Activated naive CD4-positive, alpha-beta T cell treated with anti-CD3 and anti-CD28 coated beads for 36 hours (primary cell): ENCODE measurements around the gene PEPD. TPM values are rescaled to one million over a fixed set of nuclear protein-coding genes. Genes with fewer than 3 reads are reported as not detected.

Experiments used
- CTCF ChIA-PET: fragments of 350-600 bp; sonication (Branson Sonifier 250); formaldehyde crosslinking; loops from one replicate; lab custom pipeline; 2021; ENCODE audit warnings: antibody characterized with exemption; lab: Charles Lee
- DNase-seq: peaks from one replicate; pipeline ENCODE4 v3.0.0-alpha.2; 2020
- H3K27ac Mint-ChIP-seq: one replicate; pipeline ENCODE4 v1.8.0; 2021; ENCODE audit warnings: mild to moderate bottlenecking, mixed read lengths
- H3K27me3 Mint-ChIP-seq: one replicate; pipeline ENCODE4 v1.8.0; 2021; ENCODE audit warnings: low read depth, mixed read lengths
- H3K36me3 Mint-ChIP-seq: one replicate; pipeline ENCODE4 v1.8.0; 2021; ENCODE audit warnings: low read depth, mixed read lengths
- H3K4me1 Mint-ChIP-seq: one replicate; pipeline ENCODE4 v1.8.0; 2021; ENCODE audit warnings: low read depth, mixed read lengths
- H3K4me3 Mint-ChIP-seq: one replicate; pipeline ENCODE4 v1.8.0; 2021; ENCODE audit warnings: mild to moderate bottlenecking, moderate library complexity, mixed read lengths
- H3K9me3 Mint-ChIP-seq: one replicate; pipeline ENCODE4 v1.8.0; 2021; ENCODE audit warnings: mixed read lengths
- intact Hi-C: fragments of 100-400 bp; cut with micrococcal nuclease; formaldehyde crosslinking; loops from one replicate; pipeline ENCODE4 v1.15.1; 2023
- total RNA-seq, 2 experiments: library from RNA; stranded (reverse); gene quantifications; one replicate each; pipeline ENCODE4 v1.2.3, GENCODE V29; 2021

Gene PEPD
- total RNA-seq, 2 experiments from 2014 or later: 31.9 to 35.8 TPM

DNA sequence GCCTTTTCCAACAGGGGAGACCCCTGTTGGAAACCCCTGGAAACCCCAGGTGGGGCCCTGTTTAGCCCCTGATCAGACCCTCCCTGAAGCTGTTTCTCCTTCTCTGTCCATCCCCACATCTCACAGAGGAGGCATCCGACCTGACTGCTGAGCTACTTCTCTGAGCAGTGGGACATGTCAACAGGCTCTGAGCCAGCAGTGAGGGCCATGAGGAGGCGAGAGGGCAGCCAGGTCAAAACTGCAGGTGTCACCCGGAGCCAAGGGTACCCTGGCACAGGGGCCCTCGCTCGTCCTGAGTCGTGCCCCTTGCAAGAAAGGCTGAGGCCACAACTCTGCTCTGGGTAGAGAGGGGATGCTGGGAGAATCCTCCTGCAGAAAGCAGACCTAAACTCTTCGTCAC, 13.6 kb downstream of the PEPD start:
- H3K36me3 Mint-ChIP-seq: peaks cover 5% of the 10 kb centered on the region
- H3K4me3 Mint-ChIP-seq: no peak overlapping the region
- DNase-seq: no peak
- no peaks in the 10 kb centered on the region for H3K27me3 Mint-ChIP-seq
- no peaks in the 10 kb centered on the region for H3K9me3 Mint-ChIP-seq
- CTCF ChIA-PET: no interaction called here
- H3K27ac Mint-ChIP-seq: no peak overlapping the region
- H3K4me1 Mint-ChIP-seq: no peaks in the 10 kb centered on the region
- intact Hi-C loops: no loop called here

GRCh38 chr19:33507021-33507956, 14.3 kb downstream of the PEPD start:
- Mint-ChIP-seq H3K4me1 (no peaks in the 10 kb centered on the region), H3K4me3 (no peak overlapping the region), H3K36me3 (peaks cover 5% of the 10 kb centered on the region), H3K27me3 (no peaks in the 10 kb centered on the region), H3K27ac (no peak overlapping the region), H3K9me3 (no peaks in the 10 kb centered on the region)
- DNase-seq: no peak
- intact Hi-C loops: no loop called here
- CTCF ChIA-PET: interaction anchor here (0.6 kb wide), 1 partner anchor 195 kb away, joined by 3 read pairs; no protein-coding TSS in a partner anchor

GRCh38 chr19:33506498-33506897, 15.1 kb downstream of the PEPD start:
- no peak for DNase-seq
- H3K27me3 Mint-ChIP-seq: no peaks in the 10 kb centered on the region
- H3K4me1 Mint-ChIP-seq: no peaks in the 10 kb centered on the region
- peaks cover 5% of the 10 kb centered on the region for H3K36me3 Mint-ChIP-seq
- CTCF ChIA-PET: no interaction called here
- no peaks in the 10 kb centered on the region for H3K9me3 Mint-ChIP-seq
- H3K27ac Mint-ChIP-seq: no peak overlapping the region
- intact Hi-C loops: no loop called here
- H3K4me3 Mint-ChIP-seq: no peak overlapping the region

GRCh38 chr19:33505823-33506222, 15.8 kb downstream of the PEPD start:
- Mint-ChIP-seq H3K4me1 (no peaks in the 10 kb centered on the region), H3K27me3 (no peaks in the 10 kb centered on the region), H3K4me3 (no peak overlapping the region), H3K27ac (no peak overlapping the region), H3K9me3 (no peaks in the 10 kb centered on the region), H3K36me3 (peaks cover 3% of the 10 kb centered on the region)
- CTCF ChIA-PET: no interaction called here
- DNase-seq: no peak
- intact Hi-C loops: no loop called here

DNA sequence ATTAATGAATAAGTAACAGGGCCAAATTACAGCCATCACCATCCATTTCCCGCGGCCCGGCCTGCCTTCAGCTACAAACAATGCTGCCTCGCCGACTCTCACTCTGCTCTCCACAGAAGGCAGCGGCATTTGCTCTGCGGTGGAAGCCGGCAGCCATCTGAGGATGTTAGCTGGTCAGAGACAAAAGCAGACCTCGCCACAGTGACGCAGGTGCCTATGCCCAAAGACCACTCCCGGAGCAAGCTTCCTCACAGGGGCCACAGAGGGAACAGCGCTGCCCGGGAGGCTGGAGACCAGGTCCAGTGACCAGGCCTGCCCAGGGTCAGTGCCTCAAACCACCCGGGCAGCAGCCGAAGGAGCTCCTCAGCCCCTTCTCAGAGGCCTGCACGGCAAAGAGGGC, 16.4 kb downstream of the PEPD start:
- Mint-ChIP-seq H3K36me3 (peaks cover 3% of the 10 kb centered on the region), H3K4me3 (no peak overlapping the region), H3K27me3 (no peaks in the 10 kb centered on the region), H3K9me3 (no peaks in the 10 kb centered on the region), H3K4me1 (no peaks in the 10 kb centered on the region), H3K27ac (no peak overlapping the region)
- DNase-seq: no peak
- CTCF ChIA-PET: no interaction called here
- intact Hi-C loops: no loop called here

GRCh38 chr19:33504058-33504444, 17.5 kb downstream of the PEPD start:
- intact Hi-C loops: no loop called here
- DNase-seq: no peak
- H3K4me1 Mint-ChIP-seq: no peaks in the 10 kb centered on the region
- H3K4me3 Mint-ChIP-seq: no peak overlapping the region
- H3K36me3 Mint-ChIP-seq: peaks cover 3% of the 10 kb centered on the region
- no peak overlapping the region for H3K27ac Mint-ChIP-seq
- H3K27me3 Mint-ChIP-seq: no peaks in the 10 kb centered on the region
- CTCF ChIA-PET: interaction anchor here (0.6 kb wide), 1 partner anchor 822 kb away, joined by 4 read pairs; no protein-coding TSS in a partner anchor
- H3K9me3 Mint-ChIP-seq: no peaks in the 10 kb centered on the region

DNA sequence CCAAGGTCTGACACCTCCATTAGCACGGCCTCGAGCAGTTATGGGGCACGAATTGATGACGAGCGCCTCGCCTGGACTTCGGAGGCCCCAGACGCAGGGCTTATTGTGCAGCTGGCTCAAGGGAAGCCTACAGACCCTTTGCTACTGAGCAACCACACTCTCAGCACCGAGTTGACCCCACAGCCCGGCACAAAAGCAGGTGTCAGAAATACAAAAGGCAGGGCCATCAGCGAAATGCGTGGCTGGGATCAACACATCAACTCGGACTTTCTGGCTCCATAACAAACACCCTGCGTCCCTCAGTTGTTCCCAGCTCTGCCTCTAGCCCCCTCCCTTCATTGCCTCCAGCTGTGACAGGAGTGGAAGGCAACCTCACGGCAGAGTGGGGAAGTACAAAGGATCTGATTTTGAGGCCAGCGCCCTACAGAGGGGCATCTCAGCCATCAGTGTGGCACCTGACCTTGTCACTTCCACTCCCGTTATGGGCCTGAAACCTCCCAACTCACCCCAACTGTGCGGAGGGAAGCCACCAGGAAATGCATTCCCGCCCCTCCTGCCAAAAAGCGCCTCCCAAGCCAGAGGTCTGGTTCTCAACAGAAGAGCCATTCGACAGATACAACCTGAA, 18.0 kb downstream of the PEPD start:
- intact Hi-C loops: no loop called here
- CTCF ChIA-PET: no interaction called here
- peaks cover 3% of the 10 kb centered on the region for H3K36me3 Mint-ChIP-seq
- H3K4me3 Mint-ChIP-seq: no peak overlapping the region
- no peak for DNase-seq
- H3K27me3 Mint-ChIP-seq: no peaks in the 10 kb centered on the region
- H3K9me3 Mint-ChIP-seq: no peaks in the 10 kb centered on the region
- H3K27ac Mint-ChIP-seq: no peak overlapping the region
- H3K4me1 Mint-ChIP-seq: no peaks in the 10 kb centered on the region

- intact Hi-C loops: no loop called here
- H3K4me1 Mint-ChIP-seq: no peaks in the 10 kb centered on the region
- H3K27me3 Mint-ChIP-seq: no peaks in the 10 kb centered on the region
- no peak overlapping the region for H3K4me3 Mint-ChIP-seq
- DNase-seq: no peak
- H3K27ac Mint-ChIP-seq: no peak overlapping the region
- peaks cover 3% of the 10 kb centered on the region for H3K36me3 Mint-ChIP-seq
- CTCF ChIA-PET: no interaction called here
- H3K9me3 Mint-ChIP-seq: no peaks in the 10 kb centered on the region
Observed at GRCh38 chr19:33503030-33503429, 18.6 kb downstream of the PEPD start.

- intact Hi-C loops: no loop called here
- Mint-ChIP-seq H3K9me3 (no peaks in the 10 kb centered on the region), H3K4me1 (no peaks in the 10 kb centered on the region), H3K27ac (no peak overlapping the region), H3K27me3 (no peaks in the 10 kb centered on the region), H3K36me3 (peaks cover 3% of the 10 kb centered on the region), H3K4me3 (no peak overlapping the region)
- DNase-seq: no peak
- CTCF ChIA-PET: no interaction called here
Observed at GRCh38 chr19:33502521-33502920, 19.1 kb downstream of the PEPD start.

- peaks cover 3% of the 10 kb centered on the region for H3K36me3 Mint-ChIP-seq
- no peak for DNase-seq
- CTCF ChIA-PET: no interaction called here
- no peaks in the 10 kb centered on the region for H3K9me3 Mint-ChIP-seq
- no peaks in the 10 kb centered on the region for H3K27me3 Mint-ChIP-seq
- no peaks in the 10 kb centered on the region for H3K4me1 Mint-ChIP-seq
- H3K4me3 Mint-ChIP-seq: no peak overlapping the region
- no peak overlapping the region for H3K27ac Mint-ChIP-seq
- intact Hi-C loops: no loop called here
Observed at GRCh38 chr19:33501693-33502356, 19.8 kb downstream of the PEPD start.

DNA sequence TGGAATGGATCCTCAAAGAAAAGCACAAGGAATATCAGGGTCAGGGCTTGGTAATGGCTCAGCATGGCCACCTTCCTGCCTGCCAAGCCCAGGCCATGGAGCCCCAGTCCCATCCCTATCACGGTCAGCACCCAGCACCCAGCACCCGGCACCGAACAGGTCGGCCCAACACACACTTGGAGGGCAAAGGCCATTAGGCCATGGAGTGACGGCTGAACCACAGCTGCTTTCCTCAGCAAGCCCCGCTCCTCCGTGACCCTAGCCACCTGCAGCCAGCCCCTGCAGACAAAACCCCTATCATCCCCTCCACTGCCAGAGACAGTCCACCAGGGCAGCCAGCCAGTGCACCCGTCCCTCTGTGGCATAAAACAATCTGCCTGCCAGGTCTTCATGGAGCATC, 20.6 kb downstream of the PEPD start:
- DNase-seq: no peak
- H3K4me3 Mint-ChIP-seq: no peak overlapping the region
- no peaks in the 10 kb centered on the region for H3K27me3 Mint-ChIP-seq
- no peaks in the 10 kb centered on the region for H3K4me1 Mint-ChIP-seq
- no peak overlapping the region for H3K27ac Mint-ChIP-seq
- intact Hi-C loops: no loop called here
- no peaks in the 10 kb centered on the region for H3K9me3 Mint-ChIP-seq
- peaks cover 3% of the 10 kb centered on the region for H3K36me3 Mint-ChIP-seq
- CTCF ChIA-PET: no interaction called here

DNA sequence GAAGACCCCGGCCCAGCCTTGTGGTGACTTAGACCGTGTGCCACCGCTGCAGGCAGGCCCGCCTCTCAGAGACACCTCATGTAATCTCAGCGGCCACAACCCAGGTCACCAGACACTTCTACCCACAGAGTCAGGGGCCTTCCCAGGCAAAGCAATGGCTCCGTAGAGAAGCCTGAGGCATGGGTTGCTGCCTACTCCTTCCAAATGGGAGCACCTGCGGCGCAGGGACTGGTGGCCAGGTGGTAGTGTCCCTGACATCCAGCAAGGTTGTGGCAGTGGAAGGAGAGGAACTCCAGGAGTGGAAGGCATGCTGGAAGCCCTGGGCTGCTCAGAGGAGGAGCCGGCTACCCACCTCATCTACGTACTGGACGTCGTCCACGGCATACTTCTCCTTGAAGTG, 21.0 kb downstream of the PEPD start:
- Mint-ChIP-seq H3K4me3 (no peak overlapping the region), H3K27me3 (no peaks in the 10 kb centered on the region), H3K9me3 (no peaks in the 10 kb centered on the region), H3K4me1 (no peaks in the 10 kb centered on the region), H3K27ac (no peak overlapping the region), H3K36me3 (peaks cover 1% of the 10 kb centered on the region)
- CTCF ChIA-PET: no interaction called here
- intact Hi-C loops: no loop called here
- DNase-seq: no peak
